AG04449 (cell line): ENCODE measurements around the gene SOX10.
"Not testable (repeated sequence)": the region's sequence is repeated elsewhere in the genome, so short reads cannot be mapped to it uniquely, and the experiment has no call there.

ENCODE experiments used
- CTCF ChIA-PET: fragments of 350-600 bp; formaldehyde crosslinking; extraction: SDS; loops from one replicate; lab custom pipeline; 2021; ENCODE audit warnings: antibody characterized with exemption; lab: Yijun Ruan, JAX
- POLR2A ChIA-PET: fragments of 400-600, 350-600 bp; formaldehyde crosslinking; extraction: SDS; loops from one replicate; lab custom pipeline; 2020; ENCODE audit warnings: antibody characterized with exemption, inconsistent platforms; lab: Yijun Ruan, JAX
- DNase-seq: peaks from one replicate; pipeline ENCODE4 v3.0.0-alpha.2; 2010; ENCODE audit warnings: low read depth, low spot score
- H3K4me3 ChIP-seq: 2 replicates; pipeline ENCODE4 v1.5.1; 2011; ENCODE audit warnings: low read depth, mild to moderate bottlenecking, control low read depth, low read length
- CTCF ChIP-seq: IDR thresholded peaks from one replicate; pipeline ENCODE4 v1.5.1; 2011; ENCODE audit warnings: mild to moderate bottlenecking, moderate library complexity, low read length, control low read depth, inconsistent platforms; ENCODE audit not compliant: insufficient read depth; ENCODE audit errors: missing control alignments

The SOX10 gene

GRCh38 chr22:37982151-37982785 is 2.1 kb downstream of the SOX10 start:
- no peak overlapping the region for H3K4me3 ChIP-seq
- no peak for DNase-seq
- no peak for TF ChIP-seq CTCF
- POLR2A ChIA-PET: no interaction called here
- CTCF ChIA-PET: no interaction called here

GRCh38 chr22:37981282-37982011 is 2.9 kb downstream of the SOX10 start:
- ChIA-PET CTCF (no interaction called here), POLR2A (no interaction called here)
- no peak overlapping the region for H3K4me3 ChIP-seq
- no peak for DNase-seq
- TF ChIP-seq CTCF: no peak

GRCh38 chr22:37979782-37980181 is 4.6 kb downstream of the SOX10 start:
- ChIA-PET POLR2A (no interaction called here), CTCF (interaction anchor here (0.8 to 1.3 kb wide), 3 partner anchors 8 to 13 kb away, joined by 3 to 7 read pairs (median 3); no protein-coding TSS in a partner anchor)
- H3K4me3 ChIP-seq: no peak overlapping the region
- DNase-seq: no peak
- no peak for TF ChIP-seq CTCF

GRCh38 chr22:37976547-37976946 is 7.8 kb downstream of the SOX10 start:
- no peak for TF ChIP-seq CTCF
- no peak overlapping the region for H3K4me3 ChIP-seq
- DNase-seq: no peak
- ChIA-PET CTCF (interaction anchor here (0.8 to 6.6 kb wide), 2 partner anchors 12 to 13 kb away, joined by 3 to 52 read pairs; no protein-coding TSS in a partner anchor), POLR2A (no interaction called here)

- POLR2A ChIA-PET, H3K4me3 ChIP-seq, DNase-seq: not testable (repeated sequence)
- CTCF ChIA-PET: interaction anchor here (1.1 to 6.6 kb wide), 2 partner anchors 11 to 158 kb away, joined by 3 to 52 read pairs; no protein-coding TSS in a partner anchor
Measured at GRCh38 chr22:37976022-37976421, 8.3 kb downstream of the SOX10 start.

- CTCF ChIA-PET: interaction anchor here (1.1 to 6.6 kb wide), 2 partner anchors 10 to 157 kb away, joined by 3 to 52 read pairs; no protein-coding TSS in a partner anchor
Measured at GRCh38 chr22:37975153-37975552, 9.2 kb downstream of the SOX10 start.

More at GRCh38 chr22:37975153-37975552, 9.2 kb downstream of the SOX10 start:
- DNase-seq: no peak
- no peak for TF ChIP-seq CTCF
- no peak overlapping the region for H3K4me3 ChIP-seq
- POLR2A ChIA-PET: no interaction called here
